ENCODE measurements around the gene GNG2. TPM values are rescaled to one million over a fixed set of nuclear protein-coding genes. Genes with fewer than 3 reads are reported as not detected.

The GNG2 gene
- total and polyA plus RNA-seq, 2 of the 8 experiments (the other 6 are each of a cell fraction or from before 2014, with no cell fraction given), result 8.2 to 17.9 TPM

DNA sequence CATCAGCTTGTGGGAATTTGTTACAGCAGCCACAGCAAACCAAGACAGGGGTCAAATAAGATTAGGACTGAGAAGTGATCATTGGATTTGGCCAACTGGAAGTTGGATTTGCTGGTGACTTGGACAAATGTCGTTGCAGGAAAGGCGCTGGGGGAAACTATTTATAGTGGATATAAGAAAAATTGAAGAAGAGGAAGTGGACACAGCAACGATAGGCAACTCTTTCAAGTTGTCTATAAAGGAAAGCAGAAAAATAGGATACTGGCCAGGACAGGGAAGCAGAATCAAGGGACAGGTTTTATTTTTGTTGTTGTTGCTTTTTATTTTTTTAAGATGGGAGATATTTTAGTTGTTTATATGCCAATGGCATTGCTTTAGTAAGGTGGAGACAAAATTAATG, 72.8 kb downstream of the GNG2 start (continued):
- no peak for TF ChIP-seq ATF3 (IDR thresholded peaks at IDR 0.05; ENCODE audit: insufficient read depth, low read depth, low read length)
- no peak for TF ChIP-seq EP300 (IDR thresholded peaks at IDR 0.05; ENCODE audit: borderline replicate concordance in 1 of 2, low read depth in 2 of 2, low read length in 2 of 2)
- no peak for TF ChIP-seq GTF2F1 (IDR thresholded peaks at IDR 0.05; ENCODE audit: borderline replicate concordance, low read depth, low read length)
